B cell (primary cell): Measurements from ENCODE around the gene MTERF4.

Experiments
- EZH2 ChIP-seq: IDR thresholded peaks from 2 replicates; pipeline ENCODE4 v1.6.1; 2012; ENCODE audit warnings: borderline replicate concordance, low read depth, mild to moderate bottlenecking, moderate library complexity, low read length; ENCODE audit not compliant: insufficient read depth, poor library complexity, severe bottlenecking
- TF ChIP-seq, protein P1 (sequence below): fragments of 200-600 bp; IDR thresholded peaks from one replicate; pipeline ENCODE4 v1.8.0; 2022; ENCODE audit warnings: antibody characterized with exemption, mild to moderate bottlenecking

GRCh38 chr2:241071677-241072111 lies 30.4 kb downstream of the MTERF4 start:
- TF ChIP-seq, protein P1, sequence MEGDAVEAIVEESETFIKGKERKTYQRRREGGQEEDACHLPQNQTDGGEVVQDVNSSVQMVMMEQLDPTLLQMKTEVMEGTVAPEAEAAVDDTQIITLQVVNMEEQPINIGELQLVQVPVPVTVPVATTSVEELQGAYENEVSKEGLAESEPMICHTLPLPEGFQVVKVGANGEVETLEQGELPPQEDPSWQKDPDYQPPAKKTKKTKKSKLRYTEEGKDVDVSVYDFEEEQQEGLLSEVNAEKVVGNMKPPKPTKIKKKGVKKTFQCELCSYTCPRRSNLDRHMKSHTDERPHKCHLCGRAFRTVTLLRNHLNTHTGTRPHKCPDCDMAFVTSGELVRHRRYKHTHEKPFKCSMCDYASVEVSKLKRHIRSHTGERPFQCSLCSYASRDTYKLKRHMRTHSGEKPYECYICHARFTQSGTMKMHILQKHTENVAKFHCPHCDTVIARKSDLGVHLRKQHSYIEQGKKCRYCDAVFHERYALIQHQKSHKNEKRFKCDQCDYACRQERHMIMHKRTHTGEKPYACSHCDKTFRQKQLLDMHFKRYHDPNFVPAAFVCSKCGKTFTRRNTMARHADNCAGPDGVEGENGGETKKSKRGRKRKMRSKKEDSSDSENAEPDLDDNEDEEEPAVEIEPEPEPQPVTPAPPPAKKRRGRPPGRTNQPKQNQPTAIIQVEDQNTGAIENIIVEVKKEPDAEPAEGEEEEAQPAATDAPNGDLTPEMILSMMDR = no peak
- no peak for TF ChIP-seq EZH2
